Amniotic stem cell (primary cell): ENCODE measurements around the gene CRYGN.

Experiments used
- DNase-seq: peaks from one replicate; lab custom pipeline; 2025; lab: John Stamatoyannopoulos, UW

Gene CRYGN

DNA sequence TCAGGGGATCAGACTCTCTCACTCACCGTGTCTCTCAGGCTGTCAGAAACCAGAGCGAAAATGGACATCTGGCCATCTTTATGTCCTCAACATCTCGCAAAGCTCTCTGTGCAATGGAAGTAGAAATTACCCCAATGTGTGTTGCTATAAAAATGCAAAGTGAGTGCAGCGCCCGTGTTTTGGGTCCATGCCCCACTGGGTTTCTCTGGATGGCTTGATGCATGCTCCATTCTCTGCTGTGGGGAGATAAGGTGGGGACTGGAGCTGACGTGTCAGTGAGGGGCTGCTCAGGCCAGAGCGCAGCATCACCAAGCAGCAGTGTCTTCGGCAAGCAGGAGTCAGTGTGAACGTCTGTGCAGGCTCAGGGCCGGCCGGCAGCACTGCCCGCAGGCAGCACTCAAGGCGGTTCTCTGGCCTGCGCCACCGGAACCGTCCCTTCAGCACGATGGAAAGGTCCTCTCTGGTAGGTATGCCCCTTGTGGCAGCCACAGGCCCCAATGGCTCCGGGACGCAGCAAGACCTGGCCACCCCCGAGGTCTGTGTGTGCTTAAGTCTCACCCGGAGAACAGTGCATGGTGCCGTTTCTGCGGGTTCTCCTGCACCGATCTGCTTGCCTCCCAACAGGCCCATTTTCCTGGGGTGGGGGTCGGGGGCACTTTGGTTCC, 60.3 kb downstream of the CRYGN start:
- no peak for DNase-seq

DNA sequence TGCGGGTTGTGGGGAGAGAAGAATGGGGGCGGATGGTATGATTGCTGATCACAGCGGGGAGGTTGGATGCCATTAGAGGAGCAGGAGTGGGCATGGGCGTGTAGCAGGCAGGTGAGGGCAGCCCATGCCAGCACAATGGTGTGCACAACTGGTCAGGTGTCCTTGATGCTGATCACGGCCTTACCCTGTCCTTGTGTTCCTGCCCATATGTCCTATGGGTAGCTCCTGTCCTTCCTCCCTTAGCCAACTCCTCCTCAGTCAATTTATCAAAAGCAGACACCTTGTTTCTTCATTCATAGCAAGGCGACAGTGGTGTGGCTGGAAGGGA, 60.8 kb downstream of the CRYGN start:
- DNase-seq = no peak
